Measurements from ENCODE around the gene GNG12. TPM values are rescaled to one million over a fixed set of nuclear protein-coding genes. Genes with fewer than 3 reads are reported as not detected.

Gene GNG12
- total RNA-seq, 4 donors from 2014 or later = 69.1 to 161 (median 97.7) TPM

DNA sequence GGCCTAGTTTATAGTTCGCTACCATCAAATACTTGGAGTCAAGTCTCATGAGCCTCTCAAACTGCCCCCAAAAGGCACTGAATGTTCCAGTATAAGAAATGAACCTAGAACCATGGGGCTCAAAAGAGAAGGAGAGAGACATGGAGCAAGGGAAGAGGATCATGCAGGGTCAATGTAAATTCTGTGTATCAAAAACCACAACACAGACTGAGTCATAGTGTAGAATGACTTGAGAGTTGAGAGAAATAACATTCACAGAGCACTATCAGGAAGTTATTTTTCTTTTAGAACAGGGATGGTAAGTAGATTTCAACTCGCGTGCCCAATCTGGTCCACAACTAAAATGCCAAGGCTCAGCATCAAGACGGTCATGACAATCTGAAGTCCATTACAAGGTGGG, 59.8 kb downstream of the GNG12 start:
- TF ChIP-seq, protein P1, sequence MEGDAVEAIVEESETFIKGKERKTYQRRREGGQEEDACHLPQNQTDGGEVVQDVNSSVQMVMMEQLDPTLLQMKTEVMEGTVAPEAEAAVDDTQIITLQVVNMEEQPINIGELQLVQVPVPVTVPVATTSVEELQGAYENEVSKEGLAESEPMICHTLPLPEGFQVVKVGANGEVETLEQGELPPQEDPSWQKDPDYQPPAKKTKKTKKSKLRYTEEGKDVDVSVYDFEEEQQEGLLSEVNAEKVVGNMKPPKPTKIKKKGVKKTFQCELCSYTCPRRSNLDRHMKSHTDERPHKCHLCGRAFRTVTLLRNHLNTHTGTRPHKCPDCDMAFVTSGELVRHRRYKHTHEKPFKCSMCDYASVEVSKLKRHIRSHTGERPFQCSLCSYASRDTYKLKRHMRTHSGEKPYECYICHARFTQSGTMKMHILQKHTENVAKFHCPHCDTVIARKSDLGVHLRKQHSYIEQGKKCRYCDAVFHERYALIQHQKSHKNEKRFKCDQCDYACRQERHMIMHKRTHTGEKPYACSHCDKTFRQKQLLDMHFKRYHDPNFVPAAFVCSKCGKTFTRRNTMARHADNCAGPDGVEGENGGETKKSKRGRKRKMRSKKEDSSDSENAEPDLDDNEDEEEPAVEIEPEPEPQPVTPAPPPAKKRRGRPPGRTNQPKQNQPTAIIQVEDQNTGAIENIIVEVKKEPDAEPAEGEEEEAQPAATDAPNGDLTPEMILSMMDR (IDR thresholded peaks at IDR 0.05; ENCODE audit: low read depth) = no peak

DNA sequence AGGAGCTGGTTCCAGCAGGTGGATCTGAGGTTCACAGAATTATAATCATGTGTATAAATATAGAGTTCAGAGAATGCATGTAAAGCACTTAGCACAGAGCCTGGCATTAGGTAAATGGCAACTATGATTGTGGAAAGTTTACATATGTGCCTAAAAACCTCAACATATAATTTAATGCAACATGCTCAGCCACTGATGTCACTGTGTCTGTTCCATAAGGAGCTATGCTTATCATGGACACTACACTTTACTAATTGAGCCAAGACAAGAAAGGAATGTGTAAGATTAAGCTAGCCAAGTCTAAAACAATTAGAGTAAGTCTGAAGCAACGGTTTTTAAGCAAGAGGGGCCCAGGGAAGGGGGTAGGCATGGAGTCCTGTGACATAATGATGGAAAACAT, 61.5 kb downstream of the GNG12 start:
- TF ChIP-seq, protein P1 (IDR thresholded peaks at IDR 0.05; ENCODE audit: low read depth) = no peak

DNA sequence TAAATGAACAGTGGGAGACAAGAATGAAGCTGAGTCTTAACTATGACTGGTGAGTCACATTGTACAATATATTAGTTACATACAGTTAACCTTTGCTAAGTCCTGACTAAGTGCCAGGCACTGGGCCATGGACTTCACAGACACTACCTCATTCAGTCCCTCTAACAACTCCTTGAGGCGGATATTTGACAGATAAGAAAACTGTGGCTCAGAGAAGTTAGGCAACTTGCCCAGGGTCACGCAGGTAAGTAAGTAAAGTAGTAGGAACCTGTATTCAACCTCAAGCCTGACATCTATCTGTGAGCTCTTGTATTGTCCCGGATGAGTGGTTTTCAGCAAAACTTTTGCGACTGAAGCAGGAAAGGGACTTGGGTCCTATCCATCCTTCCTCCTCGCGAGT, 62.1 kb downstream of the GNG12 start:
- TF ChIP-seq, protein P1 (IDR thresholded peaks at IDR 0.05; ENCODE audit: low read depth) = no peak

DNA sequence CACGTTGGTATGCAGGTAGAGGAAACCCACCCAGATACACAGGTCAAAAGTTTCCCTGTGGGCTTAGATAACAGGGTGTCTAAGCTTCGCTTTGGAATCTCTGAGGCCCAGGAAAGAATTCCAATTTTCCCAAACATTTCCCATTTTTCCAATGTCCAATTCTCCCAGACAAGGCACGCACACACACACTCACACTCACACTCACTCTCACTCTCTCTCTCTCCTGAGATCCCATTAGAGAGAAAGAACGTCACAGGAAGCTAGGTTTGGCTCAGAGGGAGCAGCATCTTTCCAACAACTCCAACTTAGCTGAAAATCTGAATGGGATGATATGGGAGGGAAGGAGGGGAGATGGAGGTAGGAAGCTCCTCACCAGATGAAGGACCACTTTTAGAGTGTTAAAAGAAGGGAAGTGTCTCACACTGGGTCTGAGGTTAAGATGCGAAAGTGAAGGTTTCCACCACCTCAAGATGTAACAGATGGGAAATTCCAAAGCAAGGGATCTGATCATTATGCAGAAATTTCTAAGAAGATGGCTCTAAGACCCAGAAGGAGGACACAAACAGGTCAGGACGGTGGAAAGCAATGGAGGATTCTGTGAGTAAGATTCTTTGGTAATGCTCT, 63.5 kb downstream of the GNG12 start:
- TF ChIP-seq, protein P1 (IDR thresholded peaks at IDR 0.05; ENCODE audit: low read depth) = no peak

DNA sequence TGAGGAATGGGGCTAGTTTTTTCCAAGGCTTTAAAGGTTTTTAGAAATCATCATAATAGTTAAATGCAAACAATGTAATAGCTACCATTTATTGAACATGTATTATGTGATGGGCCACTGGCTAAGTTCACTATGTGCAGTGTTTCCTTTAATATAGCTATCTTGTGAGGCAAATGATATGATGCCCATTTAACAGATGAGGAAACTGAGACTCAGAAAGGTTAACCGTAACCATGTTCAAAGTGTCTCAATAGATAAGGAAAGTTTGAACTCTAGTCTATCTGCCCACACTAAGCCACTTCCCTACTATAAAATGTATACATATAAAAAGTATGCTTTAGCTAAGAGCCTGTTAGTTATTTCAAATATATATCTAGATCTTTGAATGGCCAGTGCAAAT, 64.8 kb downstream of the GNG12 start:
- TF ChIP-seq, protein P1 (IDR thresholded peaks at IDR 0.05; ENCODE audit: low read depth) = no peak

DNA sequence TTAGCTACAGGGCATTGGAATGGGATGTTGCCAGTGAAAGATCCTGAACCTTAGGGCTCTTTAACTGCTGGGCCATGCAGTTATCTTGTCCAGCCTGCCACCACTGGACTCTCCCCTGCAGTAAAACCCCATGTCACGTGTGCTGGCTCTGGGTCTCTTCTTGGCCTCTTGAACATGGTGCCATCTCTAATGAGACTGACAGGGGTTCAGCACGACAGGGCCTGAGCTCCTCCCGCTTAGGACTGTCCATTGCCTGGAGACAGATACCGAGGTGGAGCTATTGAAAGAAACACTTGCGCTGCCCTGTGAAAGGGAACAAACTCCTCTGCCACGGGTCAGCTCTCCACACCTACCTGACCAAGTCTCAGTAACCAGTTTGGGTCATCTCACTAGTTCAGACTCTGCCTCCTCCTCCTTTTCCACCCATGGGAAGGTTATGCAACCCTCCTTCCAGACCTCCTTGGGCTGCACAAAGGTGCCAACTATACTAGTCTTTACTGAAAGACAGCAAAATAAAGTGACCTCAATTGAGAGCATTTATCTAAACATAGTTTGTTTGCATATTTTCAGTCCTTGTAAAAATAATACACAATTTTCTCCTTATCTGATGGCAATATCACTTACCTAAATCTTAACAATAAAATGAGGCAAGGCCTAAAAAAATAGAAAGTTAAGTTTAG, 66.0 kb downstream of the GNG12 start:
- TF ChIP-seq, protein P1 (IDR thresholded peaks at IDR 0.05; ENCODE audit: low read depth) = no peak

DNA sequence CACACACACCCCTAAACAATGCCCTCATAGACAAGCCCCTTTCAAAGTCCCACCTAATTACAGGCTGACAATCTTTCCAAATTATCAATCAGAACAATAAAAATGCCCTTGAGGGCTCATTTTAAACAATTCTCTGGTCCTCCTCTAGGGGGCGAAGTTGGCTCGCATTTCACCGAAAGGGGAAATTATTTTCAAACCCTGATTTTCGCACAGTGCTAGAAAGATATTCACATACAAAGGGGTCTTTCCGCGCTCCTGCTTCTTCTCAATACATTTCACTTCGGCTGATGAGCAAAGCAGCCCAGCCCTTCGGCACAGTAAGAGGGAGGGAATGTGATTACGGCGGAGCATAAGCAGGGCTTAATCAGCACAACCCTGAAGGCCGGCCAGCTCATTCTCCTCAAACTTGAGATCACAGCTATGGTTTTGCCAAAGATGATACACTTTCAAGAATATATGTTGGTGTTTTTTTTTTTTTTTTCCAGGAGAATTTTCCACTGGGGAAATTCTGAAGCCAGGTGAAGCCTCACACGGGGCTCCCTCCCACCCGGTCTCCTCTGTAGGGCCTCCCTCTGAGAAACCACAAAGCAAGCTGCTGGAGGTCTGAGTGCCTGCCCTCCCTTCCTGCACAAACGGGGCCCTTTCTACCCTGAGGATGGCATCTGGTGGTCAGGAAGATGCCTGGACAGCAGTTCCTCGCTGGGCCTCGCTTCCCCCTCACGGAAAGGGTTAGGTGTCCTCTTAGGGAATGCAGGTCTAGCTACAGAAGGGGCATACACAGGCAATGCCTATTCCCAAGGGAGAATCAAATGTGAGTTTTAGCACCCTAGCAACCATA, 66.9 kb downstream of the GNG12 start:
- TF ChIP-seq, protein P1 (IDR thresholded peaks at IDR 0.05; ENCODE audit: low read depth) = no peak

Data from subcutaneous adipose tissue (tissue), 4 donors.